Fibroblast of lung (primary cell): ENCODE measurements around the gene ALDH1L1. TPM values are rescaled to one million over a fixed set of nuclear protein-coding genes. Genes with fewer than 3 reads are reported as not detected.
A peak's percentile ranks its signal among the peaks of the same experiment; 100 is the strongest.

Experiments
- DNase-seq, 2 donors: peaks; one replicate each; pipeline versions ENCODE4 v3.0.0 to v3.0.0-alpha.2; 2010; ENCODE audit warnings: low read depth in 2 of 2
- H2AFZ ChIP-seq: 2 replicates; pipeline ENCODE4 v1.5.1; 2012; ENCODE audit warnings: low read length, control low read depth, inconsistent platforms
- H3K27ac ChIP-seq: 2 replicates; pipeline ENCODE4 v1.5.1; 2011; ENCODE audit warnings: low read length, control low read depth; ENCODE audit not compliant: insufficient read depth
- H3K27me3 ChIP-seq: 2 replicates; pipeline ENCODE4 v1.5.1; 2011; ENCODE audit warnings: mild to moderate bottlenecking, low read length; ENCODE audit not compliant: control insufficient read depth, insufficient read depth
- H3K36me3 ChIP-seq: 2 replicates; pipeline ENCODE4 v1.5.1; 2011; ENCODE audit warnings: low read length; ENCODE audit not compliant: control insufficient read depth, insufficient read depth
- H3K4me1 ChIP-seq: 2 replicates; pipeline ENCODE4 v1.5.1; 2011; ENCODE audit warnings: low read length; ENCODE audit not compliant: control insufficient read depth, insufficient read depth; ENCODE audit errors: extremely low read depth
- H3K4me2 ChIP-seq: 2 replicates; pipeline ENCODE4 v1.5.1; 2011; ENCODE audit warnings: low read length, control low read depth; ENCODE audit not compliant: insufficient read depth; ENCODE audit errors: extremely low read depth
- H3K4me3 ChIP-seq, 4 experiments: fragments of 200-600 bp in 1 of 4; sonication (generic) in 1 of 4; replicated peaks in 1 of 4; 2 replicates each; pipeline ENCODE4 v1.5.1; 2011 to 2016; ENCODE audit warnings: low read length in 4 of 4, low read depth in 3 of 4, mild to moderate bottlenecking in 3 of 4, control low read depth in 2 of 4, inconsistent platforms in 1 of 4, mixed read lengths in 1 of 4; ENCODE audit not compliant: insufficient read depth in 1 of 4; ENCODE audit errors: control extremely low read depth in 1 of 4
- H3K79me2 ChIP-seq: 2 replicates; pipeline ENCODE4 v1.5.1; 2012; ENCODE audit warnings: mild to moderate bottlenecking, low read length, inconsistent platforms; ENCODE audit not compliant: control insufficient read depth, insufficient read depth
- H3K9ac ChIP-seq: 2 replicates; pipeline ENCODE4 v1.5.1; 2011; ENCODE audit warnings: mild to moderate bottlenecking, low read length, control low read depth; ENCODE audit not compliant: insufficient read depth
- H3K9me3 ChIP-seq: 2 replicates; pipeline ENCODE4 v1.5.1; 2012; ENCODE audit warnings: low read depth, low read length; ENCODE audit not compliant: control insufficient read depth, insufficient read depth
- H4K20me1 ChIP-seq: 2 replicates; pipeline ENCODE4 v1.5.1; 2011; ENCODE audit warnings: low read length; ENCODE audit not compliant: control insufficient read depth, insufficient read depth; ENCODE audit errors: extremely low read depth
- EZH2 ChIP-seq: IDR thresholded peaks from 2 replicates; pipeline ENCODE4 v1.5.1; 2012; ENCODE audit warnings: low read length, control low read depth, mild to moderate bottlenecking; ENCODE audit errors: missing control alignments
- polyA plus RNA-seq, 2 donors: library from polyadenylated mRNA; depleted of rRNA in 1 of 2; stranded (reverse) in 1 of 2; unstranded in 1 of 2; fragments of >200 nt; gene quantifications; 2 replicates each; pipeline ENCODE4 v1.2.1, GENCODE V29; 2011 to 2012; ENCODE audit warnings: missing spikeins in 1 of 2
- total RNA-seq: library from RNA; depleted of rRNA; stranded (reverse); fragments of >200 nt; gene quantifications from 2 replicates; pipeline ENCODE4 v1.2.1, GENCODE V29; 2014
- TF ChIP-seq, protein P1 (sequence below), 2 donors: IDR thresholded peaks in 1 of 2; conservative IDR thresholded peaks in 1 of 2; 1 replicate in 1 of 2; 2 replicates in 1 of 2; pipeline ENCODE4 v1.5.1; 2011 to 2012; ENCODE audit warnings: low read length in 2 of 2, control low read depth in 1 of 2, inconsistent platforms in 1 of 2, low read depth in 1 of 2, mild to moderate bottlenecking in 1 of 2

The ALDH1L1 gene
- total and polyA plus RNA-seq, 2 donors (not counting 1 experiment from before 2014, with no cell fraction given), result not detected

DNA sequence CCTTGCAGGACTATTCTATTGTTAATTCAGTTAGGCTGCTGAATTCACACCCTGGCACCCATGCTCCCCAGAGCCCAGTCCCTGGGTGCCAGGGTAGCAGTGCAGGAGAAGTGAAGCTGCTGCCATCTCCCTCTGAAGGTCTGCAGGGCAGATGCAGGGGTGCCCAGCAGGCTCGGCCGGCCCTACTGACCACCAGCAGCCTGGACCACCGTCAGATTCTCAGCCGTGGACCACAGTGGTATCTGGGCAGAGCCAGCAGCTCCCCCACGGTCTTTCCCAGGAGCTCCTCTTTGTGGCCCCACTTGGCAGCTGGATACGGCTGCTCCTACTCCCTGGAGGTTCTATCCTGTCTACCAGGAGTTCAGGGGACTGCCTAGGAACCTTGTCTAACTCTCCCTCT, 46.8 kb downstream of the ALDH1L1 start:
- DNase-seq, result no peak
- Histone ChIP-seq H3K27ac (no peak overlapping the region), H3K79me2 (no peaks in the 10 kb centered on the region), H3K4me3 (no peak overlapping the region), H3K36me3 (no peaks in the 10 kb centered on the region), H3K9me3 (no peaks in the 10 kb centered on the region), H4K20me1 (no peaks in the 10 kb centered on the region), H3K9ac (no peak overlapping the region), H3K4me1 (no peaks in the 10 kb centered on the region), H3K27me3 (peaks cover 4% of the 10 kb centered on the region), H2AFZ (no peak overlapping the region), H3K4me2 (no peak overlapping the region)
- TF ChIP-seq, protein P1, sequence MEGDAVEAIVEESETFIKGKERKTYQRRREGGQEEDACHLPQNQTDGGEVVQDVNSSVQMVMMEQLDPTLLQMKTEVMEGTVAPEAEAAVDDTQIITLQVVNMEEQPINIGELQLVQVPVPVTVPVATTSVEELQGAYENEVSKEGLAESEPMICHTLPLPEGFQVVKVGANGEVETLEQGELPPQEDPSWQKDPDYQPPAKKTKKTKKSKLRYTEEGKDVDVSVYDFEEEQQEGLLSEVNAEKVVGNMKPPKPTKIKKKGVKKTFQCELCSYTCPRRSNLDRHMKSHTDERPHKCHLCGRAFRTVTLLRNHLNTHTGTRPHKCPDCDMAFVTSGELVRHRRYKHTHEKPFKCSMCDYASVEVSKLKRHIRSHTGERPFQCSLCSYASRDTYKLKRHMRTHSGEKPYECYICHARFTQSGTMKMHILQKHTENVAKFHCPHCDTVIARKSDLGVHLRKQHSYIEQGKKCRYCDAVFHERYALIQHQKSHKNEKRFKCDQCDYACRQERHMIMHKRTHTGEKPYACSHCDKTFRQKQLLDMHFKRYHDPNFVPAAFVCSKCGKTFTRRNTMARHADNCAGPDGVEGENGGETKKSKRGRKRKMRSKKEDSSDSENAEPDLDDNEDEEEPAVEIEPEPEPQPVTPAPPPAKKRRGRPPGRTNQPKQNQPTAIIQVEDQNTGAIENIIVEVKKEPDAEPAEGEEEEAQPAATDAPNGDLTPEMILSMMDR (conservative IDR thresholded peaks at IDR 0.05 in 1 of 2, IDR thresholded peaks at IDR 0.05 in 1 of 2; ENCODE audit: low read depth in 1 of 2, low read length in 2 of 2), result no peak
- TF ChIP-seq EZH2, result no peak

DNA sequence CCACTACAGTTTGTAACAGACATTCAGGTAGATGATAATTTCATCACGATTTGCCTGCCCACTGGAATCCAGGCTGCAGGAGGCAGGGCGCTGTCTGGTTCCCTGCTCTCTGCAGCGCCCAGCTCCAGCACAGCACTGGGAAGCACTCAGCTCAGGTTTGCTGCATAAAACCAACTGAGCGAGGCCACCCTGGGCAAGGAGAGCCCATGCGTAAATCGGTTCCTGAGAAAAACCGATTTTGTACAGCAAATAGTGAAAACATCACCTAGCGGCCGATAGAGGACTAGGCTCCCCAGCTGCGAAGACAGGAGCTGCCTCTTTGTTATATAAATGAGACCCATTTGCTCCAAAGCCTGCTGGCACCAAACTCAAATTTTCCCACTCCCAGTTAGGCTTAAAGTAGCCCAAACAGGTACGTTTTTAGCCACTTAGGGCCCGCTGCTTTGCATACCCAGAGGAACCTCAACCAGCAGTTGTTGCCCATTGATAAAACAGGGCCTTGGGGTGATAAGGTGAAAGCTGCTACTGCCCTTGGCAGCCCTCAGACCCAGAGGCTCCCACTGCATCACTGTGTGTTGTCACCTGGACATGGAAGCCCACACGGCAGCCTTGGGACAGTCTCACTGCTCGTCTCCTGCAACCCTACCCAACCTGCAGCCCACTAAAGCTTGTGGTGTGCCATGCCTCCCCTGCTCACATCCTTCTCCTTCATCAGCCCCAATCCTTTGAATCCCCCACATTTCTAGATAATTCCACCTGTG, 47.5 kb downstream of the ALDH1L1 start:
- TF ChIP-seq EZH2, result no peak
- TF ChIP-seq, protein P1 (conservative IDR thresholded peaks at IDR 0.05 in 1 of 2, IDR thresholded peaks at IDR 0.05 in 1 of 2; ENCODE audit: low read depth in 1 of 2, low read length in 2 of 2), result peak in 1 of 2 donors; percentile 41

DNA sequence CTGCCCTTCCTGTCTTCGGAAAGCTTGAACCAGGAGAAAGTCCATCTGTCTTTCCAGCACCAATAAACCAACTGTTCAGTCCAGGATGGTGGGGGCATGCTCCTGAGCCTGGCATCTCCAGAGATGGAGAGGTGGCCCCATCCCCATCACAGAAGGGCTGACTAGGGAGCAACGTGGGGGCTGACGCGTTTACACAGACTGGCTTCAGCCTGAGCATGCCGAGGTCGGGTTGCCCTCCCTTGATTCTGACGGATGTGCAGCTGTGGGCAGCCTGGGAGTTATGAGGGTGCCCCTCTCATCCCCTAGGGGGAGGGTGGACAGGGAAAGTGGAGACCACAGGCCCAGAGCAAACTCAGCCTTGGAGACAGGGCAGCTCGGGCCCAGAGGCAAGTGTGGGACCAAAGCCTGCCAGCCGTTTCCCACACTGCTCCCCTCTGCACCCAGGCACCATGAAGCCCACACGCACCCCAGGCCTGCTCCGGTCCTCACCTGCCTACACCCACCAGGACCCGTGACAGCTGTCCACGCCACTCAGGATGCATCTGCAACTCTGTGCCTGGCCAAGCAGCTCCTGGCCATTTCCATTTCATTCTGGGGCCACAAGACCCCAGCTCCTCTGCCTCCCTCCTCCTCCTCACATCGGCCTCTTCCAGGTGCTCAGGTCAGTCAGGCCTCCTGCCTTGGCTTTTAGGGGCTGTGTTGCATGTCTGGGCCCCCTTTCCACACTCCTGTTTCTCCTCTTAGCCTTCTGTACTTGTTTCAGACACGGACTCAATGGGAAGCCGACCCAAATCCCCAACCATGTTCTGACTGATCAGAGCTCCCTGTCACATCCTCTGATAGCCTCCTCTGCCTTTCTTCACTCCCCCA, 48.3 kb downstream of the ALDH1L1 start:
- no peaks in the 10 kb centered on the region for H3K79me2 ChIP-seq
- H3K27ac ChIP-seq, result no peak overlapping the region
- no peaks in the 10 kb centered on the region for H3K9me3 ChIP-seq
- no peaks in the 10 kb centered on the region for H3K36me3 ChIP-seq
- no peak for DNase-seq
- H2AFZ ChIP-seq, result no peak overlapping the region
- H3K4me1 ChIP-seq, result no peaks in the 10 kb centered on the region
- no peak for TF ChIP-seq EZH2
- TF ChIP-seq, protein P1 (conservative IDR thresholded peaks at IDR 0.05 in 1 of 2, IDR thresholded peaks at IDR 0.05 in 1 of 2; ENCODE audit: low read depth in 1 of 2, low read length in 2 of 2), result no peak
- no peaks in the 10 kb centered on the region for H3K27me3 ChIP-seq
- H3K4me2 ChIP-seq, result no peak overlapping the region
- no peak overlapping the region for H3K9ac ChIP-seq
- no peaks in the 10 kb centered on the region for H4K20me1 ChIP-seq
- H3K4me3 ChIP-seq, result no peak overlapping the region

More for the DNA sequence above, 47.5 kb downstream of the ALDH1L1 start:
- Histone ChIP-seq H3K27ac (no peak overlapping the region), H3K9ac (no peak overlapping the region), H3K27me3 (peaks cover 4% of the 10 kb centered on the region), H3K36me3 (no peaks in the 10 kb centered on the region), H3K4me1 (no peaks in the 10 kb centered on the region), H2AFZ (no peak overlapping the region), H3K79me2 (no peaks in the 10 kb centered on the region), H3K4me3 (no peak overlapping the region), H3K4me2 (no peak overlapping the region), H3K9me3 (no peaks in the 10 kb centered on the region), H4K20me1 (no peaks in the 10 kb centered on the region)
- no peak for DNase-seq
